Keratinocyte (primary cell): ENCODE results near the gene ZNF280C.

Experiments
- CTCF ChIP-seq, 3 experiments: IDR thresholded peaks in 1 of 3; conservative IDR thresholded peaks in 1 of 3; optimal IDR thresholded peaks in 1 of 3; 2 replicates in 2 of 3; 3 replicates in 1 of 3; pipeline versions ENCODE3 to v1.5.1; 2011; ENCODE audit warnings: low read length in 3 of 3, mild to moderate bottlenecking in 3 of 3, moderate library complexity in 2 of 3, control low read depth in 1 of 3, inconsistent platforms in 1 of 3; ENCODE audit not compliant: insufficient read depth in 2 of 3; ENCODE audit errors: extremely low read depth in 1 of 3
- EZH2 ChIP-seq: IDR thresholded peaks from one replicate; pipeline ENCODE4 v1.6.1; 2012; ENCODE audit warnings: inconsistent platforms, mild to moderate bottlenecking, low read length, moderate library complexity

DNA sequence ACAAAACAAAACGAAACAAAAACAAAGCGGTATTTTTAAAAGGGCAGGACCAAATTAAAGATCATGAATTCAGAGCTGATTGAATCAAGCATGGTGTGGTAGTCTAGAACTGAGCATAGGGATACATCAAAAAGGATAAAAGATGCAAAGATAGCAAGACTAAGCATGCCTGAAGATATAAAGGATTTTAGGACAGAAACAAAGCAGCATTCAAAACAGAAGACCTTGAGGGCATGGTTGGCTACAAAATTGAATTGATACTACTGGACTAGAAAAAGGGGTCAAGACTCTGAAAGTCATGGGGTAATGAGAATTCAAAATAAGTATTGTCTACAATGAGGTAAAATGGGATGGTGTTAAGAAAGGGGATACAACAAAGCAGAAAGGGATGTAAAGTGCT lies 55.3 kb downstream of the ZNF280C start:
- TF ChIP-seq CTCF (optimal IDR thresholded peaks at IDR 0.05 in 1 of 3, IDR thresholded peaks at IDR 0.05 in 1 of 3, conservative IDR thresholded peaks at IDR 0.05 in 1 of 3; ENCODE audit: extremely low read depth in 1 of 3, insufficient read depth in 2 of 3, low read length in 3 of 3): no peak
- TF ChIP-seq EZH2: no peak
